ENCODE data around the gene CAMKMT. TPM values are rescaled to one million over a fixed set of nuclear protein-coding genes. Genes with fewer than 3 reads are reported as not detected.
"Not testable (repeated sequence)": the region's sequence is repeated elsewhere in the genome, so short reads cannot be mapped to it uniquely, and the experiment has no call there.

Gene CAMKMT
- total RNA-seq, 1 donor from 2014 or later, result 12.5 TPM

DNA sequence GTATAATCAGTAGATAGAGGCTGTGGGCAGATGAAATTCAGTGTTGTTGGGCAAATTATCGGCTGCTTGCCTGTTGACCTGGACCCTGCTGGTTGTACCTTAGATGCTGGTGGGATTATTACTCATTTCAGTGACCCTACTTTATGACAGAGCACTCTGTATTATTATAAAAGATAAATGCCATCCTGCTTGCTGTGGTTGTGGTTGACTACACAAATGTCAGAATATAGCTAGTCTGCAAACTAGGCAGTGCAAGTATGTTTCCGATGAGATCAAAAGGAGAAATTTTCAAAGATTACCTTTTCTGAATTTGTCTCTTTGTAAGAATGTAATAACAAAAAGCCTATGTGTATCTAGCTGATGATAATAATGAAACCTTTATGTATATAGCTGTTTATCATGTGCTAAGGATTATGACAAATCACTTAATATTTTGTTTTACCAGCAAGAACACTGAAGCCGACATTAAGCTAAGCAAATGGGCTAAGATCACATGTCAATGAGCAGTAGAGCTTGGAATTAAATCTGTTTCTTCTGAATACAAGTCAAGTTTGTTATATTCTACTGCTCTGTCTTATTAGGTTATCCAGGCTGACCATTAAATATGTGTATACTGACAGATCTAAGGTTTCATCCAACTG is 219.2 kb downstream of the CAMKMT start:
- intact Hi-C loops (cut with micrococcal nuclease), result no loop called here

DNA sequence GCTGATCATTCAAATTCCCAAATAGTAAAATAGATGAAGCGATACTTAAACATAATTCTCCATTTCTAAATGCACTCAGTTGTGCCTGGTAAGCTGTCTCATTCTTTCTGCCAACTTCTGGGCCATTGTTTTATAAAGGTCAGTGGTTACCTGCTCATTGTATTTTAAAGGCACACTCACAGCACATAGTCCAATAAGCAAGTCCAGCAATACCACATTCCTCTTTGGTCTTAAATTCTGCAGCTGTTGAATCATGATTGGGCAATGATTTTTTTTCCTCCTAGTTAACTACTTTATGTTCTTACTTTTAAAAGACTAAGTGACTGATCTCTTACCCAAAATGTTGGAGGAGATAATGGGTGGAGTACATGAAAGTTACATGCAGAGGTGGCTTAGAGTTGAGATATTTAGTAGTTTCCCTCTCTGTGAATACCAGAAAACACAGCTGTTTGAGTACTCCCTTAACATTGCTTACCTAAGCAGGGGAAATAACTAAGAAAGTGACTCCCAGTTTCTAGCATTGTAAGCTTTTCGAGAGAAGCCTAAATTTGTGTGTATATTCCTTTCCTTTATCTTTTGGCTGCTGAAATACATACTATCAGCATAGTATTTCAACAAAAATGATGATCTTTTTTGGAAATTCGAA is 220.7 kb downstream of the CAMKMT start:
- intact Hi-C loops (cut with micrococcal nuclease), result no loop called here

DNA sequence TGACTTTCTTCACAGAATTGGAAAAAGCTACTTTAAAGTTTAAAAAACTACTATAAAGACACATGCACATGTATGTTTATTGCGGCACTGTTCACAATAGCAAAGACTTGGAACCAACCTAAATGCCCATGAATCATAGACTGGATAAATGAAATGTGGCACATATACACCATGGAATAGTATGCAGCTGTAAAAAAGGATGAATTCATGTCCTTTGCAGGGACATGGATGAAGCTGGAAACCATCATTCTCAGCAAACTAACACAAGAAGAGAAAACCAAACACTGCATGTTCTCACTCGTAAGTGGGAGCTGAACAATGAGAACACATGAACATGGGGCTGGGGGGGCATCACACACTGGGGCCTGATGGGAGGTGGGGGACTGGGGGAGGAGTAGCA is 233.9 kb downstream of the CAMKMT start:
- intact Hi-C loops (cut with micrococcal nuclease), result not testable (repeated sequence)

DNA sequence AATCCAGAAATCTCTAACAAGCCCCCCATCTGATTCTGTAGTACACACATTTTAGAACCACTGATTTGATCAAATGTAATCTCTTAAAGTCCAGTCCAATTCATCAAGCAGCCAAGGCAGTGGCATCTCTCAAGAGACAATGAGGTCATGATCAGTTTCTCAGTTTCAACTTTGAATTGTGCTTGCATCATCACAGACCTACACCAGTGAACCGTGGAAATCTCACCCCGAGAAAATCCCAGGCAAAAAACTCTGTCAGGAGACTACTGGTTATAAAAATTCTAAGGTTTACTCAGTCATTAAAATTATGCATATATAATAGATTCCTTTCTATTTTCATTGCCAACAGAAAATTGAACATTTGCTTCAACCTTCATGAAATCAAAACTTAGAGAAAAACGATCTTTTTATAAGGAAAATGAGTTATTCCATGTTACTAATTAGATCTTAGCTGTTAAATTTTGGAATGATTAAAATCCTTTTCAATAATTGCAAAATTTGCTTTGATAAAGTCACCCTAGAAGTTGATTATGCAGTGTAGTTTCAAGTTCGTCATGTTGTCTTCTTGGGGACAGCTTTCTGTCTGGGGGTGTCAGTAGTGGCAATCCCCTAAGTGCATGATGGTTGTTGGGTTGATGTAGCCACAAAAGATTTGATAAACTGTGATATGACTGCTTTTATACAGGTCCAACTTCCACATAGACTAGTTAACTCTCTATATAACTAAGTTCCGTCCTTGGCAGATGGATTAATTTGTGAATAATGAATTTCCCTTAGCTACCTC is 235.0 kb downstream of the CAMKMT start:
- intact Hi-C loops (cut with micrococcal nuclease), result no loop called here

DNA sequence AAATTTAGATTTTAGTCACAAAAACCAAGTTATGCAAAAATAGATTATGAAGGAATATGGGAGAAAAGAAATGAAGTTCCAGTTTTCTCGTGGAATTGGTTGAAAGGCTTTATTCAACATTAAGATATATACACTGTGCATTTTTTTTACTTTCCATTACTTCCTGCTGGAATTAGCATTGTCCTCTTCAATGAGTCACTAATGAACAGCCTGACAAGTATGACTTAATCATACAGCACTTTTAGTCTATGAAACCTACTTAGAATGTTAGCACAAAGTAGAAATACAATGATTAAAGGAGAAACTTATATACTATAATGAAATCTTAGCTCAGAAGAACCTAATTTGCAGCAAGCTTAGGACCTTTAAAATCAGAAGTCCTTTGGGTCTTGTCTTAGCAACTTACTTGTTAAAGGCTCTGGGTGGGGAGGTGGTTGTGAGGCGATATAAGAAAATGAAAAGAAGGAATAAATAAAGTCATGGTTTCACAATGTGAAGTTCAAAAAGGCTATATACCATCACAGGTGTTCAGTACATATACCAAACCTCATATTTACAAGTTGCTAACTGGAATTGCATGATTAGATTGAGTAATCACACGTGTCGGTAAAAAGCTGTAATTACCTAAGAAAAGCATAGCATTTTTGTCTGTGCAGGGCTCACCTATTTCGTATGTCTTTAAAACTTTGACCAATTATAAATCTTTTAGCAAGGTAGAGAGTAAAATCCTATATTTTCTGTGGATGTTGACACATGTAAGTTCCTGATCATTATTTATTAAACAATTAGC is 236.8 kb downstream of the CAMKMT start:
- intact Hi-C loops (cut with micrococcal nuclease), result no loop called here

DNA sequence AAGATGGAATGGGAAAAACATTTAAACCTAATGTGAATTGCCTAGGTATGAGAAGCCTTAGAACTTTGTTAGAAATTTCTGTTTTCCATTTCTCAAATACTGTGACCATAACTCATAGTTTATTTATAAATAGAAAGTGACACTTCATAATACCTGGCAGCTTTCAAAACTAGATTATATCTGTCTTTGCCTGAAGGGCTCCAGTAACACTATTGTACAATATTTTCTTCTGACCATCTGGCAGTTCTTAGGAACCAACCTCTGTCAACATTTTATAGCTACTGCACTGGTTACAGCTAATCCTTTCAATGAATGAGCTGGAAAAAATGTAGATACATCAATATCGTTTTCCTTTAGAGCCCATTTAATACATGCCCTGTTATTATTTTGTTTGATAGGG is 237.4 kb downstream of the CAMKMT start:
- intact Hi-C loops (cut with micrococcal nuclease), result no loop called here

DNA sequence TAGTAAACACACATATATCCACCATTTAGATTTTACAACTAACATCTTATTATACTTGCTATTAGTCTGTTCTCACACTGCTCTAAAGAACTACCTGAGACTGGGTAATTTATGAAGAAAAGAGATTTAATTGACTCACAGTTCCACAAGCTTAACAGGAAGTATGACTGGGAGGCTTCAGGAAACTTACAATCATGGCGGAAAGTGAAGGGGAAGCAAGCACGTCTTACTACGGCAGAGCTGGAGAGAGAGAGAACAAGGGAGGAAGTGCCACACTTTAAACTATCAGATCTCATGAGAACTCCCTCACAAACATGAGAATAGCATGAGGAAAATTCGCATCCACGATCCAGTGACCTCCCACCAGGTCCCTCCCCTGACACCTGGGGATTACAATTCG is 240.7 kb downstream of the CAMKMT start:
- intact Hi-C loops (cut with micrococcal nuclease), result no loop called here

DNA sequence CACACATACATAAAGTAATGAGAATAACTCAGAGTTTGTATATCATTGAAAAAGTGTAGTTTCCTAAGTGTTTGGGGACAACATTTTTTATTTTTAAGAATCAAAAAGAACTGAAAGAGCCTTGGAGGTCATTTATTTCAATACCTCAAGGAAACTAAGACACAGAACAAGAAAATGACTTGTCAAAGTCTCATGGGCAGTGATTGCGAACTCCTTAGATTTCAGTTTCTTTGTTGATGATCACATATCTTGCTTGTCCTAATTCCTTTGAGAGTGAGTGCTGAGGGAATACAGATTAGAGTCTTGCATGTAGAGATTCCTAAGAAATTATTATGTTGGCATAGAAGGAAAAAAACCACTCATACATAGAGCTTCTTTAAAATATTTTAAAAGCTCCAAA is 243.8 kb downstream of the CAMKMT start:
- intact Hi-C loops (cut with micrococcal nuclease), result no loop called here

DNA sequence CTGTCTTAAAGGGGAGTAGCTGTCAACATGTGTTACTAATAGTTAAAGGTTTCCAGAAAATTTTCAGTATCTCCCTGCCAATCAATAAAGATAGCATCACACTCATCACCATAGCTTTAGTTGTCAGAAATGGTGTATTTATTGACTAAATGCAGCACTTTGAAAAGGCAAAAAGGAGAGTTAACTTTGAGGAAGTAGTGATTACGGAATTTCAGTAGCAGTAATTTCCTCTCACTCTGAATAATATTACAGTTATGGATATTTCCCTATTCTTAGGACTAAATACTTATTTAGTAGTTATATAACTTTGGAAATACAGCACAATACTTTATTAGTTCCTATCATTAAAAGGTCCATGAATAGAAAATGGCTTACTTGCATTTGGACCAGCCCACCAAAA is 250.5 kb downstream of the CAMKMT start:
- intact Hi-C loops (cut with micrococcal nuclease), result no loop called here

DNA sequence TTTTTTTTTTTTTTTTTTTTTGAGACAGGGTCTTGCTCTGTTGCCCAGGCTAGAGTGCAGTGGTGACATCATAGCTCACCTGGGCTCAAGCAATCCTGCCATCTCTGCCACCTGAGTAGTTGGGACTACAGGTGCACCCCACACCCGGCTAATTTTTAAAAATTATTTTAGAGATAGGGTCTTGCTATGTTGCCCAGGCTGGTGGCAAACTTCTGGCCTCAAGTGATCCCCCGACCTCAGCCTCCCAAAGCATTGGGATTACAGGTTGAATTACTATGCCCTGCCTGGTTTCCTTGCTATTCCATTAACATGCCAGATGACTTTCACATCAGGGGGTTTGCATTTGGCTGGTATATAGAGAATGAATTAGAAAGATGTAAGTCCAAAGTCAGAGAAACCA is 253.2 kb downstream of the CAMKMT start:
- intact Hi-C loops (cut with micrococcal nuclease), result loop anchor here (5.0 kb wide), 1 partner anchor 38 kb away; no protein-coding TSS in a partner anchor

DNA sequence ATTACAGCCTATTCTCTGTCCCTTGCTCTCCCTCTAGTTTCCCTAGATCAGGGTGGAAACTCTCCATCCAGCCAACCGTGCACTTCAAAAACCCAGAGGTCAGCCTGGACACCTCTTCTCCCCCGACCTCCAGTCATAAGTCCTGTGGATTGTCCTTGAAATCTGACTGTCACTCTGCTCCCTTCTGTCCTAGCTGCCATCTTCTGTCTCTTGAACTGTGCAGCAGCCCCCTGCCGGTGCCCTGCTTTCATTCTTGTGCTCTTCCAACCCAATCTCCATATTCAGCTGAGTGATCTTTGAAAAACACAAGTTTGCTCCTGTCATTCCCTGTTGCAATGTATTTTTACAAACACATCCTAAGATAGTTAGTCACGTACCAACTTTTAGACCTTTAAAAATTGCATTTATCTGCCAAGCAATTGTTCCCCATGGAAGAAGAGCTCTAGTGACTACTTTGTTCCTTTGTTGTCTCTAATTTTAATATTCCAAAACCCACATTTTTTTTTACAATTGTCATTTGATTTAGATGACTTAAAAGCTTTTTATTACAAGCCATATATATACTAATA is 254.3 kb downstream of the CAMKMT start:
- intact Hi-C loops (cut with micrococcal nuclease), result loop anchor here (5.0 kb wide), 1 partner anchor 39 kb away; no protein-coding TSS in a partner anchor

DNA sequence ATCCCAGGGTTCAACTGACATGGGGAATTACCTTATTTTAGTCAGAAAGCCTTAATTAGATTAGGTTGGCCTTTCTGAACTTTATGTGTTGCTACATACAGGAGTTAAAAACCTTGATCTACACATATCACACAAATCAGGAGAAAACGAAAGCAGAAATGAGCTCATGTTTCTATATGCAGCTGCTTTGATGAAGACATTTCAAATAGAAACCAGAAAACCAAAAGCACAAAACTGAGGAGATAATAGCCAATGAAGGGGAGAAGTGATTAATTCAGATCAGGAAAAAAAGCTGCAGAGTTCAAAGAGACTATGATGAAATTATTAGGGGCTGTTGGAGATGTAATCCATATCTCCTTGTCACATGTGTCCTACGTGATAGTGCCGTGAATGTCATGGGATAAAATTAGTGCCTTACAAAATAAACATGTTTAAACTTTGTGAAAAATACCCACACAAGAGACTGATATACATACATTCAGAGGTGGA is 255.0 kb downstream of the CAMKMT start:
- intact Hi-C loops (cut with micrococcal nuclease), result loop anchor here (5.0 kb wide), 1 partner anchor 39 kb away; no protein-coding TSS in a partner anchor

DNA sequence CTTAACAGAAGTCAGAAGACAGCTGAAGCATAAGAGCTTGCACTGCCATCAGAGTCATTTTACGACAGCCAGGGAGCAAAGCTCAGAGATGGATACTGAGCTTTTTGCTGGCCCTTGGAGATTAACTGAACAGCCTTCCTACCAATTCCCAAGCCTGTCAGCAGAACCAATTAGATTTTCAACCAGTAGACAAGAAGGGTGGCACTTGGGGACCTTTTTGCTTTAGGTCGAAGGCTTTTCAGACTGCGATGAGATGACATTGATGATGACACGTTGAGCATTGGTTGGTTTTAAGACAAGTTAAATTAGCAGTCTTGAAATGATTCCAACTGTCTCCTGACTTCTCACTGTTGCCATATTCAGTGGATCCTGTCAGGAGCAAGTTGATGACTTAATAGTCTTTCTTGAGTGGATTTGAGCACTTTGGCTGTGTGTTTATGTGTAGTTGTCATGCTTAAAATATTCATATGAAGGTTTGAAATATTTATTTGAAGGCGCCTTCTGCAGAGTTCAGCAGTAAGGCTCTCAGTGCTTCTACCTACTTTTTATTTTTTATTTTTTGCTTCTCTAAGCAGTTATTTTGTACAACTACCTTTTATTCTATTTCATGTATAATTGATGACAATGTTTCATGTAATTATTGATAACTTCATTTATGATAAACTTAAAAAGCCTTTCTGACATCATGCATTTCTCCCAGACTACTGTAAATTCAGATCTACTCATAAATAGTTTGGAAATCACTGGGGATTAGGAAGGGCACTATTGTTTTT is 256.7 kb downstream of the CAMKMT start:
- intact Hi-C loops (cut with micrococcal nuclease), result loop anchor here (5.0 kb wide), 1 partner anchor 41 kb away; no protein-coding TSS in a partner anchor

DNA sequence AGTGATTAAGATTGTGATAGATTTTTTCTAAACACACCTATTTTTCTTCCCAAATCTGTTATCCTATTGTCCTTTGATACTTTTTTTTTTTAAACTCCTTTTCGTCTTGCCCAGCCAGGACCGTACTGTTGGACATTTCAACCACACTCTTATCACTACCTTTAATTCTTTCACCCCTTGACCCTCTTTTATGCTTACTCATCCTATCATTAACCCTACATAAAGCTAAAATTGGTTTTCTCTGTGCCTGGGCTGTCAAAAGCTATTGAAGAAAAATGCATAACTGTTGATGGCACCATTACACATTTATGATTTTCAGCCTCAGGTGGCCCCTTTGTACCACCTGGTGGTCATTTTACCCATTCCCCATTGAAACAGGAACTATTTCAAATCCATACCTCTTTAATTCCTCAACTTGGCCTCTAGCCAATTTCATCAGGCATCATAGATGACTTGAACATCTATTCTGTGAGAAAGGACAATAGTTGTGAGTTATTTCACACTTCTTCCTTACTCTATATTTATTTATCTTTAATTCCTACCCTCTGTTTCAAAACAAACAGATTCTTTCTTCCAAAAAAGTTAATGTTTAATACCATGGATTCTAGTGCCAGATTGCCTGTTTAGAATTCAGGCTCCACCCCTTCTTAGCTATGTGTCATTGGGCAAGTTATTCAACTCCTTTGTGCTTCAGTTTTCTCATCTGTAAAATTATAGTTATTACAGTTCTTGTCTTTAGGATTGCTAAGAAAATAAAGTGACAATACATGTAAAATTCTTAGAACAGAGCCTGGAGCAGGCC is 258.6 kb downstream of the CAMKMT start:
- intact Hi-C loops (cut with micrococcal nuclease), result no loop called here

DNA sequence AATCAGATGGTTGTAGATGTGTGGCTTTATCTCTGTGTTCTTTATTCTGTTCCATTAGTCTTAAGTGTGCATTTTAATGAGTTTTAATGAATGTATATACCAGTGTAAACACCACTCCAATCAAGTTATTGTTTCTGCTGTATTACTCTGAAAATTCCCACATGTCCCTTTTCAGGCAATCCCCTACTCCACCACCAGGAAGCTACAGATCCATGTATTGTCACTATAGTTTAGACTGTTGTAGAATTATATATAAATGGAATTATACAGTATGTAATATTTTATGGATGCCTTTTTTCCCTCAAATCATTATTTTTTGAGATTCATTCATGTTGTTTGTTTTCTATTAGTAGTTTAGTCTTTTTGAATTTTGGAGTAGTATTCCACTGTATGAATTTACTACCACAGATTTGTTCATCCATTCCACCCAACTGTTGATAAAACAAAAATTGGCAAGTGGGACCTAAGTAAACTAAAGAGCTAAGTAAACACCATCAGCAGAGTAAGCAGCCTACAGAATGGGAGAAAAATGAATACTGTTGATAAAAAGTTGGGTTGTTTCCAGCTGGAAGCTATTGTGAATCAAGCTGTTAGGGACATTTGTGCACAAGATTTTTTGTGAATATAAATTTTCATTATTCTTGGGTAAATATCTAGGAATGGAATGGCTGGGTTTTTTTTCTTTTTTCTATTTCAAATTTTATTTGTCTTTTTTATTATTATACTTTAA is 262.0 kb downstream of the CAMKMT start:
- intact Hi-C loops (cut with micrococcal nuclease), result no loop called here

DNA sequence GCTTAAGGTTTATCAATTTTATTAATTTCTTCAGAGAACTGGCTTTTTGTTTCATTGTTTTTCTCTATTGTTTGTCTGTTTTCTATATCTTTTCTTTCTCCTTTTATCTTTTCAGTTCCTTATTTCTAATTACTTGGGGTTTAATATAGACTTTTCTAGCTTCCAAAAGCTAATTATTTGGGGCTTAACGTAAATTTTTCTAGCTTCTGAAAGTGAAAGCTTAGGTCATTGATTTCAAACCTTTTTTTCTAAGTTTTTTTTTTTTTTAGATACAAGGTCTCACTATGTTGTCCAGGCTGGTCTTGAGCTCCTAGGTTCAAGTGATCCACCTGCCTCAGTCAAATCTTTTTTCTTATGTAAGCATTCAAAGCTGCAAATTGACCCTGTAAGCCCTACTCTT is 266.6 kb downstream of the CAMKMT start:
- intact Hi-C loops (cut with micrococcal nuclease), result no loop called here

DNA sequence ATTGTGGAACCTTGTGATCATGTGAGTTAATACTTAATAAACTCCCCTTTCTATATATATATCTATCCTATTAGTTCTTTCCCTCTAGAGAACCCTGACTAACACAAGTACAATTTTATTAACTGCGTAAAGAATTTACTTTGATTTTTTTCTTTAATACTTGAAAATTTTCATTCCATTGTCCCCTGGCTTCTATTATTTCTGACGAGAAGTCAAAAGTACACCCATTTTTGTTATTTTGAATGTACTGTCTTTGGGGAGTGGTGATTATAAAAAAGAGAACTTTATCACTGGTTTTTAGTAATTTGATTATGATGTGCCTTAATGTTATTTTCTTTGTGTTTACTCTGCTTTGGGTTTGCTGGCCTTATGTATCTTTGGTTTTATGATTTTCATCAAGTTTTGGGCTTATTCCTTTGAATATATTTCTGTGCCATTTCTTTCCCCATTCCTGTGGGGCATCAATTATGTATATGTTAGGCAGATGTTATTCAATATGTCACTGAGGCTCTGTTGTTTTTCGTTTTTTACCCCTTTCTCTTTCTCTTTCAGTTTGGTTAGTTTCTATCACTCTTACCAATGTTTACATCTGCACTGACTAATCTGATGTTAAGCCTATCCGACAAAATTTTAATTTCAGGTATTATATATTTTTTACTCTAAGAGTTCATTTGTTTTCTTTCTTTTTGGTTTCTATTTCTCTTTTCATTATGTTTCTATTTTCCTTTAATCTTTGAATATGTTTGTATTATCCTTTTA is 271.4 kb downstream of the CAMKMT start:
- intact Hi-C loops (cut with micrococcal nuclease), result no loop called here

DNA sequence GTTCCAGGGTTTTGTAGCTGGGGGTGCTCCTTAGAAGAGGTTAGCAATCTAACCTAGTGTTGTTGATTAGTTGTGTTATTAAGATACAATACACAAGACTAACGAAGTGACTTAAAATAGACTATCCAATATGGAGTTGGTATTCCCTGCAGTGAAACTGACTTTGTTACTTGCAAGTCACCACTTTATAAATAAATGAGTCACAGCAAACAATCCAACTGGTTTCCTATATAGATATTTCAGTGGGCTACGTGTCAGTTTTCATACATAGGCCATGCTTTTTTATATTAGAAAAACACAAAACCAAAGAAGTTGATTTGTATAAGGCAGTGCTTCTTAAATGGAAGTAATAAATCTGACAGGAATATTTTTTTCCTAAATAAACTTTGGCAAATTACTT is 274.0 kb downstream of the CAMKMT start:
- intact Hi-C loops (cut with micrococcal nuclease), result no loop called here

Data from T-helper 2 cell treated with Interferon-gamma antibody and Interleukin-4, amounts not matched to agents 100 ng/mL and 5 ng/mL, for 36 hours (primary cell).